A673 (cell line): ENCODE measurements around the gene KDM4B. TPM values are rescaled to one million over a fixed set of nuclear protein-coding genes. Genes with fewer than 3 reads are reported as not detected.

Experiments
- BruUV-seq: library from RNA; stranded (reverse); fragments of 400-500 nt; replicated peaks from 2 replicates; lab custom pipeline; 2021; lab: Mats Ljungman, UMichigan
- CTCF ChIA-PET: fragments of 300-600 bp; sonication (Branson Sonifier 250); formaldehyde crosslinking; loops from one replicate; lab custom pipeline; 2022; ENCODE audit warnings: antibody characterized with exemption; lab: Charles Lee
- POLR2A ChIA-PET: fragments of 300-600 bp; sonication (Branson Sonifier 250); formaldehyde crosslinking; loops from one replicate; lab custom pipeline; 2022; ENCODE audit warnings: antibody characterized with exemption; ENCODE audit not compliant: low non-redundant PET; lab: Charles Lee
- DNase-seq: peaks from one replicate; pipeline ENCODE4 v3.0.0-alpha.2; 2015; ENCODE audit warnings: low spot score
- H3K27ac ChIP-seq: fragments of 200-600 bp; sonication (generic); 2 replicates; pipeline ENCODE4 v1.5.1; 2016; ENCODE audit warnings: mixed run types, low read depth, mild to moderate bottlenecking, mixed read lengths, antibody characterized with exemption, low read length; ENCODE audit not compliant: poor library complexity, severe bottlenecking
- H3K27me3 ChIP-seq: fragments of 200-600 bp; sonication (generic); replicated peaks from 2 replicates; pipeline ENCODE4 v1.6.1; 2017; ENCODE audit warnings: mixed run types, low read depth, mild to moderate bottlenecking, mixed read lengths, antibody characterized with exemption, low read length; ENCODE audit not compliant: insufficient read depth, poor library complexity
- H3K36me3 ChIP-seq: fragments of 200-600 bp; sonication (generic); 2 replicates; pipeline ENCODE4 v1.6.1; 2016; ENCODE audit warnings: mixed run types, mild to moderate bottlenecking, mixed read lengths, antibody characterized with exemption, low read length; ENCODE audit not compliant: insufficient read depth, poor library complexity, severe bottlenecking
- H3K4me1 ChIP-seq: fragments of 200-600 bp; sonication (generic); 2 replicates; pipeline ENCODE4 v1.6.1; 2017; ENCODE audit warnings: mixed run types, mild to moderate bottlenecking, mixed read lengths, antibody characterized with exemption, low read length; ENCODE audit not compliant: insufficient read depth, poor library complexity, severe bottlenecking
- H3K4me3 ChIP-seq: fragments of 200-600 bp; sonication (generic); 2 replicates; pipeline ENCODE4 v1.5.1; 2016; ENCODE audit warnings: low read depth, mixed run types, mild to moderate bottlenecking, mixed read lengths, low read length; ENCODE audit not compliant: poor library complexity, severe bottlenecking
- H3K9me3 ChIP-seq: fragments of 200-600 bp; sonication (generic); 2 replicates; pipeline ENCODE4 v1.6.1; 2016; ENCODE audit warnings: mixed run types, low read depth, mild to moderate bottlenecking, mixed read lengths, antibody characterized with exemption, low read length; ENCODE audit not compliant: poor library complexity, severe bottlenecking
- CTCF ChIP-seq: fragments of 300-800, 200-600 bp; sonication (generic); conservative IDR thresholded peaks from 2 replicates; pipeline ENCODE4 v1.5.1; 2017; ENCODE audit warnings: low read depth, mild to moderate bottlenecking, antibody characterized with exemption, low read length, moderate library complexity, mixed read lengths
- EZH2 ChIP-seq: fragments of 200-600 bp; sonication (generic); IDR thresholded peaks from 2 replicates; pipeline ENCODE4 v1.6.1; 2017; ENCODE audit warnings: borderline replicate concordance, low read depth, mild to moderate bottlenecking, mixed read lengths, antibody characterized with exemption, low read length; ENCODE audit not compliant: poor library complexity, severe bottlenecking
- intact Hi-C: fragments of 100-400 bp; cut with micrococcal nuclease; formaldehyde crosslinking; loops from one replicate; pipeline ENCODE4 v1.10.0; 2022; ENCODE audit not compliant: unreplicated experiment
- total RNA-seq: library from RNA; stranded (reverse); gene quantifications from 2 replicates; pipeline ENCODE4 v1.2.3, GENCODE V29; 2021

The KDM4B gene
- total RNA-seq, 1 experiment from 2014 or later: 30.0 TPM

GRCh38 chr19:5115771-5116202 lies 146.9 kb downstream of the KDM4B start:
- H3K27me3 ChIP-seq: no peaks in the 10 kb centered on the region
- peaks cover 5% of the 10 kb centered on the region for H3K36me3 ChIP-seq
- intact Hi-C loops: no loop called here
- ChIA-PET POLR2A (no interaction called here), CTCF (interaction anchor here (0.7 kb wide), 2 partner anchors 25 to 197 kb away, joined by 4 to 9 read pairs; no protein-coding TSS in a partner anchor)
- H3K27ac ChIP-seq: peak overlapping the region; percentile 30
- BruUV-seq: no TSS peak
- TF ChIP-seq EZH2 (no peak), CTCF (no peak)
- H3K4me1 ChIP-seq: peaks cover 18% of the 10 kb centered on the region
- peaks cover 10% of the 10 kb centered on the region for H3K9me3 ChIP-seq
- no peak for DNase-seq
- no peak overlapping the region for H3K4me3 ChIP-seq

GRCh38 chr19:5116292-5116691 lies 147.4 kb downstream of the KDM4B start:
- Histone ChIP-seq H3K4me1 (peaks cover 18% of the 10 kb centered on the region), H3K36me3 (peaks cover 5% of the 10 kb centered on the region), H3K4me3 (no peak overlapping the region), H3K9me3 (peaks cover 10% of the 10 kb centered on the region), H3K27me3 (no peaks in the 10 kb centered on the region), H3K27ac (no peak overlapping the region)
- ChIA-PET CTCF (interaction anchor here (0.5 to 0.7 kb wide), 2 partner anchors 26 to 372 kb away, joined by 9 to 10 read pairs; no protein-coding TSS in a partner anchor), POLR2A (no interaction called here)
- TF ChIP-seq EZH2 (no peak), CTCF (no peak)
- BruUV-seq: no TSS peak
- DNase-seq: no peak
- intact Hi-C loops: no loop called here

- H3K9me3 ChIP-seq: peaks cover 10% of the 10 kb centered on the region
- no peaks in the 10 kb centered on the region for H3K27me3 ChIP-seq
- peaks cover 5% of the 10 kb centered on the region for H3K36me3 ChIP-seq
- POLR2A ChIA-PET: no interaction called here
- H3K4me1 ChIP-seq: peaks cover 13% of the 10 kb centered on the region
- TF ChIP-seq CTCF (no peak), EZH2 (no peak)
- no peak overlapping the region for H3K27ac ChIP-seq
- DNase-seq: no peak
- intact Hi-C loops: no loop called here
- CTCF ChIA-PET: no interaction called here
- no peak overlapping the region for H3K4me3 ChIP-seq
- BruUV-seq: no TSS peak
Observed at GRCh38 chr19:5117421-5117820, 148.5 kb downstream of the KDM4B start.
